GM23338 (cell line): Measurements from ENCODE around the gene IFIT5. TPM values are rescaled to one million over a fixed set of nuclear protein-coding genes. Genes with fewer than 3 reads are reported as not detected.

Experiments used
- ATAC-seq: fragments of 200-7000 bp; cut with Tn5 transposase; 3 replicates; pipeline ENCODE4 v1.9.1; 2020
- DNase-seq: peaks from one replicate; pipeline ENCODE4 v3.0.0-alpha.2; 2015; ENCODE audit warnings: low spot score
- H2AFZ ChIP-seq: fragments of 200-600 bp; sonication (generic); 2 replicates; pipeline ENCODE4 v1.8.0; 2016; ENCODE audit warnings: antibody characterized with exemption, mild to moderate bottlenecking, moderate library complexity
- H3F3A ChIP-seq: fragments of 200-600 bp; sonication (generic); replicated peaks from 2 replicates; pipeline ENCODE4 v1.8.0; 2017; ENCODE audit warnings: antibody characterized with exemption, mixed run types, low read depth
- H3K27ac ChIP-seq: fragments of 200-600 bp; sonication (generic); 2 replicates; pipeline ENCODE4 v1.6.1; 2016; ENCODE audit warnings: low read depth
- H3K27me3 ChIP-seq: fragments of 200-600 bp; sonication (generic); 2 replicates; pipeline ENCODE4 v1.8.0; 2016; ENCODE audit warnings: mild to moderate bottlenecking, mixed run types, moderate library complexity; ENCODE audit not compliant: insufficient read depth
- H3K36me3 ChIP-seq: fragments of 200-600 bp; sonication (generic); 2 replicates; pipeline ENCODE4 v1.8.0; 2016; ENCODE audit warnings: mild to moderate bottlenecking; ENCODE audit not compliant: insufficient read depth
- H3K4me1 ChIP-seq: fragments of 200-600 bp; sonication (generic); 2 replicates; pipeline ENCODE4 v1.8.0; 2016; ENCODE audit warnings: mild to moderate bottlenecking, moderate library complexity; ENCODE audit not compliant: insufficient read depth
- H3K4me2 ChIP-seq: fragments of 200-600 bp; sonication (generic); 2 replicates; pipeline ENCODE4 v1.7.1; 2017; ENCODE audit warnings: mixed run types
- H3K4me3 ChIP-seq: fragments of 200-600 bp; sonication (generic); 2 replicates; pipeline ENCODE4 v1.6.1; 2016; ENCODE audit warnings: mixed run types
- H3K79me2 ChIP-seq: fragments of 200-600 bp; sonication (generic); replicated peaks from 2 replicates; pipeline ENCODE4 v1.8.0; 2017; ENCODE audit warnings: mild to moderate bottlenecking; ENCODE audit not compliant: insufficient read depth
- H3K9me2 ChIP-seq: fragments of 200-600 bp; sonication (generic); 2 replicates; pipeline ENCODE4 v1.8.0; 2017; ENCODE audit not compliant: insufficient read depth
- H4K20me1 ChIP-seq: fragments of 200-600 bp; sonication (generic); replicated peaks from 2 replicates; pipeline ENCODE4 v1.8.0; 2017; ENCODE audit warnings: mild to moderate bottlenecking; ENCODE audit not compliant: insufficient read depth
- H3K27ac Mint-ChIP-seq: 2 replicates; pipeline ENCODE4 v1.8.0; 2020; ENCODE audit warnings: inconsistent platforms, mild to moderate bottlenecking, moderate library complexity, mixed read lengths
- H3K27me3 Mint-ChIP-seq: 3 replicates; pipeline ENCODE4 v1.8.0; 2022; ENCODE audit warnings: low read depth, mild to moderate bottlenecking, moderate library complexity, mixed read lengths, inconsistent platforms; ENCODE audit not compliant: insufficient read depth, poor library complexity
- H3K36me3 Mint-ChIP-seq: 3 replicates; pipeline ENCODE4 v1.8.0; 2021; ENCODE audit warnings: low read depth, mild to moderate bottlenecking, inconsistent platforms, moderate library complexity, mixed read lengths
- H3K4me1 Mint-ChIP-seq: 3 replicates; pipeline ENCODE4 v1.8.0; 2020; ENCODE audit warnings: mild to moderate bottlenecking, inconsistent platforms, mixed read lengths
- H3K4me3 Mint-ChIP-seq: 3 replicates; pipeline ENCODE4 v1.8.0; 2021; ENCODE audit warnings: moderate library complexity, mild to moderate bottlenecking, inconsistent platforms, mixed read lengths
- H3K9me3 Mint-ChIP-seq: 3 replicates; pipeline ENCODE4 v1.8.0; 2020; ENCODE audit warnings: moderate library complexity, mild to moderate bottlenecking, inconsistent platforms, mixed read lengths
- CREB1 ChIP-seq: fragments of 250-450 bp; sonication (Bioruptor Pico); IDR thresholded peaks from 2 replicates; pipeline ENCODE4 v1.5.0; 2020; ENCODE audit warnings: low read depth, mild to moderate bottlenecking, moderate library complexity
- EZH2 ChIP-seq: fragments of 200-600 bp; sonication (generic); IDR thresholded peaks from one replicate; pipeline ENCODE4 v1.8.0; 2017; ENCODE audit warnings: antibody characterized with exemption, mild to moderate bottlenecking, low read depth; ENCODE audit not compliant: unreplicated experiment
- EZH2phosphoT487 ChIP-seq: fragments of 200-600 bp; sonication (generic); IDR thresholded peaks from one replicate; pipeline ENCODE4 v1.8.1; 2018; ENCODE audit warnings: antibody characterized with exemption; ENCODE audit not compliant: unreplicated experiment
- JUNB ChIP-seq: IDR thresholded peaks from one replicate; pipeline ENCODE4 v1.6.1; 2016; ENCODE audit warnings: antibody characterized with exemption; ENCODE audit not compliant: unreplicated experiment
- NANOG ChIP-seq: IDR thresholded peaks from 2 replicates; pipeline ENCODE4 v1.6.1; 2016; ENCODE audit warnings: antibody characterized with exemption, borderline replicate concordance
- POLR2AphosphoS5 ChIP-seq: IDR thresholded peaks from 2 replicates; pipeline ENCODE4 v1.6.1; 2016; ENCODE audit warnings: antibody characterized with exemption, low read depth
- STAT1 ChIP-seq: IDR thresholded peaks from one replicate; pipeline ENCODE4 v1.6.1; 2016; ENCODE audit warnings: antibody characterized with exemption; ENCODE audit not compliant: unreplicated experiment
- ZNF114 ChIP-seq: fragments of 250-450 bp; sonication (Bioruptor Pico); IDR thresholded peaks from 2 replicates; pipeline ENCODE4 v1.5.0; 2020; ENCODE audit warnings: mild to moderate bottlenecking, moderate library complexity
- ZNF331 ChIP-seq: fragments of 250-450 bp; sonication (Bioruptor Pico); IDR thresholded peaks from 2 replicates; pipeline ENCODE4 v1.5.0; 2020; ENCODE audit warnings: low read depth, mild to moderate bottlenecking, moderate library complexity
- polyA plus RNA-seq: library from polyadenylated mRNA; unstranded; fragments of >200 nt; fragmentation: Nextera tagmentation; extraction: Ambion mirVana; gene quantifications from 2 replicates; pipeline ENCODE4 v1.2.1, GENCODE V29; 2016
- total RNA-seq: library from RNA; depleted of rRNA; stranded (reverse); fragments of >200 nt; shearing (Covaris generic); gene quantifications from 2 replicates; pipeline ENCODE4 v1.2.3, GENCODE V29; 2014
- TF ChIP-seq, protein P1 (sequence below), 2 experiments: fragments of 200-600 bp in 1 of 2; sonication (generic) in 1 of 2; conservative IDR thresholded peaks; 2 replicates each; pipeline versions ENCODE4 v1.5.1 to v1.6.1; 2016 to 2017; ENCODE audit warnings: antibody characterized with exemption in 2 of 2, low read depth in 2 of 2, mild to moderate bottlenecking in 2 of 2, moderate library complexity in 1 of 2
- TF ChIP-seq, protein P2 (sequence below): IDR thresholded peaks from 2 replicates; pipeline ENCODE4 v1.6.1; 2016; ENCODE audit warnings: antibody characterized with exemption
- TF ChIP-seq, protein P3 (sequence below): IDR thresholded peaks from one replicate; pipeline ENCODE4 v1.6.1; 2018; ENCODE audit warnings: antibody characterized with exemption; ENCODE audit not compliant: unreplicated experiment

Gene IFIT5
- total and polyA plus RNA-seq, 2 experiments from 2014 or later: 2.7 to 3.2 TPM

DNA sequence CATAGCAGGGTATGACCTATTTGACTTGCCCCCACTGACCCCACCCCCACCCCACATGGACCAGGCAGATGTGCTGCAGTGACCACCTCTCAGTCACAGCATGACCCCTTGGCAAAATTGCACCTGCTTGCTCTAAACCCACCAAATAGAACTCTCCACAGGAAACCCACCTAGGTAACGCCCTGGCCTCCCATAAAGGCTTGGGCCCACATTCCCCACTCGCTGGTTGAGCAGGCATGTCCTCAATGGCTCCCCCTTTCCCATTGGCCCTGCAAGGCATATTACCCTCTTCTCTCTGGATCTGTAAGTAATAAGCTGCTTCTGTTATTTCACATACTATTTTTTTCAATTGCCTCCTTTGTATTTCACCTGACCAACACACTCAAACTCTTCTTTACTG is 19.2 kb upstream of the IFIT5 start:
- no peaks in the 10 kb centered on the region for H3K36me3 ChIP-seq
- H3K4me1 ChIP-seq: peaks cover 8% of the 10 kb centered on the region
- Mint-ChIP-seq H3K9me3 (peaks cover 8% of the 10 kb centered on the region; the same call in 2 of the 3 replicates), H3K4me3 (no peak overlapping the region), H3K27ac (no peak overlapping the region), H3K36me3 (peaks cover 5% of the 10 kb centered on the region; the same call in 2 of the 3 replicates), H3K27me3 (no peaks in the 10 kb centered on the region), H3K4me1 (peaks cover 7% of the 10 kb centered on the region; the same call in 2 of the 3 replicates)
- ATAC-seq (no peak), DNase-seq (no peak)
- no peak overlapping the region for H3K27ac ChIP-seq
- no peaks in the 10 kb centered on the region for H3K9me2 ChIP-seq
- H3K4me2 ChIP-seq: no peak overlapping the region
- TF ChIP-seq, protein P1, sequence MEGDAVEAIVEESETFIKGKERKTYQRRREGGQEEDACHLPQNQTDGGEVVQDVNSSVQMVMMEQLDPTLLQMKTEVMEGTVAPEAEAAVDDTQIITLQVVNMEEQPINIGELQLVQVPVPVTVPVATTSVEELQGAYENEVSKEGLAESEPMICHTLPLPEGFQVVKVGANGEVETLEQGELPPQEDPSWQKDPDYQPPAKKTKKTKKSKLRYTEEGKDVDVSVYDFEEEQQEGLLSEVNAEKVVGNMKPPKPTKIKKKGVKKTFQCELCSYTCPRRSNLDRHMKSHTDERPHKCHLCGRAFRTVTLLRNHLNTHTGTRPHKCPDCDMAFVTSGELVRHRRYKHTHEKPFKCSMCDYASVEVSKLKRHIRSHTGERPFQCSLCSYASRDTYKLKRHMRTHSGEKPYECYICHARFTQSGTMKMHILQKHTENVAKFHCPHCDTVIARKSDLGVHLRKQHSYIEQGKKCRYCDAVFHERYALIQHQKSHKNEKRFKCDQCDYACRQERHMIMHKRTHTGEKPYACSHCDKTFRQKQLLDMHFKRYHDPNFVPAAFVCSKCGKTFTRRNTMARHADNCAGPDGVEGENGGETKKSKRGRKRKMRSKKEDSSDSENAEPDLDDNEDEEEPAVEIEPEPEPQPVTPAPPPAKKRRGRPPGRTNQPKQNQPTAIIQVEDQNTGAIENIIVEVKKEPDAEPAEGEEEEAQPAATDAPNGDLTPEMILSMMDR (conservative IDR thresholded peaks at IDR 0.05; ENCODE audit: low read depth in 2 of 2): no peak
- TF ChIP-seq CREB1 (CRISPR knock-in tag) (no peak), ZNF114 (no peak), POLR2AphosphoS5 (no peak), NANOG (no peak), EZH2 (no peak), ZNF331 (CRISPR knock-in tag) (no peak), STAT1 (no peak), JUNB (no peak), EZH2phosphoT487 (no peak)
- TF ChIP-seq, protein P2, sequence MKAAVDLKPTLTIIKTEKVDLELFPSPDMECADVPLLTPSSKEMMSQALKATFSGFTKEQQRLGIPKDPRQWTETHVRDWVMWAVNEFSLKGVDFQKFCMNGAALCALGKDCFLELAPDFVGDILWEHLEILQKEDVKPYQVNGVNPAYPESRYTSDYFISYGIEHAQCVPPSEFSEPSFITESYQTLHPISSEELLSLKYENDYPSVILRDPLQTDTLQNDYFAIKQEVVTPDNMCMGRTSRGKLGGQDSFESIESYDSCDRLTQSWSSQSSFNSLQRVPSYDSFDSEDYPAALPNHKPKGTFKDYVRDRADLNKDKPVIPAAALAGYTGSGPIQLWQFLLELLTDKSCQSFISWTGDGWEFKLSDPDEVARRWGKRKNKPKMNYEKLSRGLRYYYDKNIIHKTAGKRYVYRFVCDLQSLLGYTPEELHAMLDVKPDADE: no peak
- TF ChIP-seq, protein P3, sequence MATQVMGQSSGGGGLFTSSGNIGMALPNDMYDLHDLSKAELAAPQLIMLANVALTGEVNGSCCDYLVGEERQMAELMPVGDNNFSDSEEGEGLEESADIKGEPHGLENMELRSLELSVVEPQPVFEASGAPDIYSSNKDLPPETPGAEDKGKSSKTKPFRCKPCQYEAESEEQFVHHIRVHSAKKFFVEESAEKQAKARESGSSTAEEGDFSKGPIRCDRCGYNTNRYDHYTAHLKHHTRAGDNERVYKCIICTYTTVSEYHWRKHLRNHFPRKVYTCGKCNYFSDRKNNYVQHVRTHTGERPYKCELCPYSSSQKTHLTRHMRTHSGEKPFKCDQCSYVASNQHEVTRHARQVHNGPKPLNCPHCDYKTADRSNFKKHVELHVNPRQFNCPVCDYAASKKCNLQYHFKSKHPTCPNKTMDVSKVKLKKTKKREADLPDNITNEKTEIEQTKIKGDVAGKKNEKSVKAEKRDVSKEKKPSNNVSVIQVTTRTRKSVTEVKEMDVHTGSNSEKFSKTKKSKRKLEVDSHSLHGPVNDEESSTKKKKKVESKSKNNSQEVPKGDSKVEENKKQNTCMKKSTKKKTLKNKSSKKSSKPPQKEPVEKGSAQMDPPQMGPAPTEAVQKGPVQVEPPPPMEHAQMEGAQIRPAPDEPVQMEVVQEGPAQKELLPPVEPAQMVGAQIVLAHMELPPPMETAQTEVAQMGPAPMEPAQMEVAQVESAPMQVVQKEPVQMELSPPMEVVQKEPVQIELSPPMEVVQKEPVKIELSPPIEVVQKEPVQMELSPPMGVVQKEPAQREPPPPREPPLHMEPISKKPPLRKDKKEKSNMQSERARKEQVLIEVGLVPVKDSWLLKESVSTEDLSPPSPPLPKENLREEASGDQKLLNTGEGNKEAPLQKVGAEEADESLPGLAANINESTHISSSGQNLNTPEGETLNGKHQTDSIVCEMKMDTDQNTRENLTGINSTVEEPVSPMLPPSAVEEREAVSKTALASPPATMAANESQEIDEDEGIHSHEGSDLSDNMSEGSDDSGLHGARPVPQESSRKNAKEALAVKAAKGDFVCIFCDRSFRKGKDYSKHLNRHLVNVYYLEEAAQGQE: no peak
- H3K79me2 ChIP-seq: no peaks in the 10 kb centered on the region
- H3K27me3 ChIP-seq: no peaks in the 10 kb centered on the region
- H3F3A ChIP-seq: no peaks in the 10 kb centered on the region
- H2AFZ ChIP-seq: no peak overlapping the region
- no peak overlapping the region for H3K4me3 ChIP-seq
- H4K20me1 ChIP-seq: no peaks in the 10 kb centered on the region
